H4 (cell line): Measurements from ENCODE around the gene PSD. TPM values are rescaled to one million over a fixed set of nuclear protein-coding genes. Genes with fewer than 3 reads are reported as not detected.

Experiments used
- DNase-seq: peaks from one replicate; pipeline ENCODE4 v3.0.0-alpha.2; 2015; ENCODE audit warnings: low spot score
- total RNA-seq: library from RNA; depleted of rRNA; stranded (reverse); fragments of >200 nt; shearing (Covaris generic); gene quantifications from 2 replicates; pipeline ENCODE4 v1.2.3, GENCODE V29; 2014

Gene PSD
- total RNA-seq, 1 experiment from 2014 or later, result 0.06 TPM

- no peak for DNase-seq
These were observed 14.1 kb downstream of the PSD start for GRCh38 chr10:102404361-102405107.

- DNase-seq, result no peak
These were observed 15.5 kb downstream of the PSD start for GRCh38 chr10:102403115-102403514.

GRCh38 chr10:102402512-102402896 lies 16.1 kb downstream of the PSD start:
- DNase-seq, result no peak

GRCh38 chr10:102401735-102402511 lies 16.7 kb downstream of the PSD start:
- peak; percentile 41 for DNase-seq

- no peak for DNase-seq
These were observed 17.3 kb downstream of the PSD start for GRCh38 chr10:102401342-102401654.

- no peak for DNase-seq
These were observed 17.8 kb downstream of the PSD start for GRCh38 chr10:102400598-102401341.

- no peak for DNase-seq
These were observed 18.5 kb downstream of the PSD start for GRCh38 chr10:102400076-102400475.

GRCh38 chr10:102399217-102400021 lies 19.2 kb downstream of the PSD start:
- peak; percentile 86 for DNase-seq

- no peak for DNase-seq
These were observed 20.2 kb downstream of the PSD start for GRCh38 chr10:102398172-102399020.

GRCh38 chr10:102397222-102398171 lies 21.1 kb downstream of the PSD start:
- DNase-seq, result no peak

GRCh38 chr10:102396730-102397151 lies 21.8 kb downstream of the PSD start:
- no peak for DNase-seq

- no peak for DNase-seq
These were observed 22.3 kb downstream of the PSD start for GRCh38 chr10:102396317-102396650.

GRCh38 chr10:102395400-102396316 lies 22.9 kb downstream of the PSD start, which contains the start of gene NFKB2:
Gene NFKB2 (plus strand): TSS chr10:102395705. CDS start chr10:102395960, 255 bp downstream.
- DNase-seq, result peak; percentile 59

- DNase-seq, result peak; percentile 26
These were observed 23.7 kb downstream of the PSD start for GRCh38 chr10:102394801-102395399.

GRCh38 chr10:102394079-102394800 lies 24.3 kb downstream of the PSD start:
- peak; percentile 82 for DNase-seq

- no peak for DNase-seq
These were observed 25.0 kb downstream of the PSD start for GRCh38 chr10:102393411-102394078.

GRCh38 chr10:102392306-102392705 lies 26.3 kb downstream of the PSD start:
- DNase-seq, result no peak
